Heart left ventricle (tissue), 13 donors: ENCODE results near the gene SLC66A1.

Experiments used
- POLR2A ChIP-seq, 2 donors: fragments of 450-650 bp; IDR thresholded peaks; one replicate each; pipeline ENCODE4 v1.6.1; 2017; ENCODE audit warnings: antibody characterized with exemption in 2 of 2, mild to moderate bottlenecking in 2 of 2, moderate library complexity in 2 of 2
- TF ChIP-seq, protein P1 (sequence below), 12 donors: fragments of 200-600 bp; sonication (generic) in 4 of 12; IDR thresholded peaks; one replicate each; pipeline versions ENCODE4 v1.5.0 to v1.8.0; 2018 to 2022; ENCODE audit warnings: antibody characterized with exemption in 12 of 12, mild to moderate bottlenecking in 5 of 12
- donor health status: ischemic (EF 13 %, LVEDD 7.1; RV severe dilation, severe dysfunction).
- donor health status: DM: no; HTN: yes; CAD: no.
- donor health status: DM: no; HTN: no; CAD: no.
- donor health status: ischemic (EF 25% LVEDD 6.9; RV normal size, moderate dysfunction).
- donor health status: ischemic (EF 25% LVEDD 5.7; RV mildly dilated, moderate dysfunction).
- donor health status: ischemic (EF 35%, LVEDD 5.7; RV mildly dilated, moderate dysfunction).
- donor health status: nonischemic (EF 11% LVEDD 7.7; RV severe dilation, severe dysfunction).
- donor health status: DM: yes; HTN: yes; CAD: no.
- donor health status: PGD.
- donor health status: ischemic (EF 29% LVEDD 5.4; RV normal size, mild dysfunction).
- donor health status: nonischemic (EF 23%, LVEDD 6.1; RV moderate dilation, normal function).

DNA sequence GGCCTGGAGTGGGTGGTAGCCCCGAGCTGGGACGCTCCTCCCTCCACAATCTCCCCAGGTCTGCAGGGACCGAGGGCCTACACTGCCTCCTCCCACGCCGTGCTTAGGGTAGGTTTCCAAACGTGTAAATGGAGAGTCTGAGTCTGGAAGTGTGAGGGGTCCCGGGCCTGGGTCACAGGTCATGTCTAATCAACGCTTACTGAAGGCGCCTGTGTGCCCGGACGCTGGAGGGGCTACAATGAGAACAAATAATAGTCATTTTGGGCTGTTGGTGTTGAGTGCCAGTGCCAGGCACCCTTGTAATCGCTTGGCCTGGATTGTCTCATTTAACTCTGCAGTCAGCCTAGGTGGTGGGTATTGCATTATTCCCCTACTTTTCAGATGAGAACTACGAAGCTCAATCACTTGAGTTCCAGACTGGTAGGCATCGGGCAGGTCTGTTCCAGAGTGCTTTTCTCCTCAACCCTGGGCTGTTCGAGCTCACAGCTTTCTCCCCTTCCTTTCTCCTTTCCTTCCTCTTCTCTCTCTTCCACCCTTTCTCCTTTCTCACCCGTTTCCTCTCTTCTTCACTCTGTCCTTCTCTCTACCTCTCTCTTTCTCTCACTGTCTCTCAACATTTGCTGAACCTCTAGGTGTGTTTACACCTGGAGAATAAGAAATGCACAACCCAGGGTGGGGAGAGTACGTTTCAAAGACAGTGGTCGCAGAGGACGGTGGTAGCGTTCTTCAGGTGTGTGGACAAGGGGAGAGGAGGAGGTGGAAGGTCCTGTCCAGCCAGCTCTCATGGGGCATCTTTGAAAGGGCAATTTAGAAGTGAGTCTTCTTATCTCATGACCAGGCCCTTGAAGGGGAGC lies 883 bp downstream of the SLC66A1 start:
- TF ChIP-seq, protein P1, sequence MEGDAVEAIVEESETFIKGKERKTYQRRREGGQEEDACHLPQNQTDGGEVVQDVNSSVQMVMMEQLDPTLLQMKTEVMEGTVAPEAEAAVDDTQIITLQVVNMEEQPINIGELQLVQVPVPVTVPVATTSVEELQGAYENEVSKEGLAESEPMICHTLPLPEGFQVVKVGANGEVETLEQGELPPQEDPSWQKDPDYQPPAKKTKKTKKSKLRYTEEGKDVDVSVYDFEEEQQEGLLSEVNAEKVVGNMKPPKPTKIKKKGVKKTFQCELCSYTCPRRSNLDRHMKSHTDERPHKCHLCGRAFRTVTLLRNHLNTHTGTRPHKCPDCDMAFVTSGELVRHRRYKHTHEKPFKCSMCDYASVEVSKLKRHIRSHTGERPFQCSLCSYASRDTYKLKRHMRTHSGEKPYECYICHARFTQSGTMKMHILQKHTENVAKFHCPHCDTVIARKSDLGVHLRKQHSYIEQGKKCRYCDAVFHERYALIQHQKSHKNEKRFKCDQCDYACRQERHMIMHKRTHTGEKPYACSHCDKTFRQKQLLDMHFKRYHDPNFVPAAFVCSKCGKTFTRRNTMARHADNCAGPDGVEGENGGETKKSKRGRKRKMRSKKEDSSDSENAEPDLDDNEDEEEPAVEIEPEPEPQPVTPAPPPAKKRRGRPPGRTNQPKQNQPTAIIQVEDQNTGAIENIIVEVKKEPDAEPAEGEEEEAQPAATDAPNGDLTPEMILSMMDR (IDR thresholded peaks at IDR 0.05): no peak
- TF ChIP-seq POLR2A (IDR thresholded peaks at IDR 0.05): no peak
